ENCODE results near the gene RUFY4.

DNA sequence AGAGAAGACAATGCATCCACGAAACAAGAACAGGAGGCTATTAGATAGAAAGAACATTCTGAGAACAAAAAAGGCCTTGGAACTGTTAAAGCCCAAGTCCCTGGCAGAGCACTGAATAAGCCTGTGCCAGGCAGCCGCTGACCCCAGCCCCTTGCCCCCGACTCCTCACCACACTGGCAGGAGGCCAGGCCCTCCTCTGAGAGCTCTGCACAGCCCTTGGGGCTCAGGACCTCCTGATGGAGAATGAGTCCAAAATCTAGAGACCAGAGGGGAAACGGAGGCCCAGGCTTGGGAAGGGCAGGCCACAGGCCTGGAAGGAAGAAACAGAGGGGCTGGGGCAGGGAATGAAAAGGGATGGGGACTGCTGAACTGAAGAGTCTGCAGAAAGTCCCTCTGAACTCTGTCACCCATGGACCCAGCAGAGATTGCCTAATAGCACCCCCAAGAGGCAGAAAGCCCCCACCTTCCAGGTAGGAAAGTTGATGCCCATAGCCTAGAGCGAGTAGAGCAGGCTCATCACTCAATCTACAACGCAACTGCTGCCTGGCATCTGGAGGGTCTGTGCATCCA lies 48.0 kb upstream of the RUFY4 start:
- TF ChIP-seq, protein P1, sequence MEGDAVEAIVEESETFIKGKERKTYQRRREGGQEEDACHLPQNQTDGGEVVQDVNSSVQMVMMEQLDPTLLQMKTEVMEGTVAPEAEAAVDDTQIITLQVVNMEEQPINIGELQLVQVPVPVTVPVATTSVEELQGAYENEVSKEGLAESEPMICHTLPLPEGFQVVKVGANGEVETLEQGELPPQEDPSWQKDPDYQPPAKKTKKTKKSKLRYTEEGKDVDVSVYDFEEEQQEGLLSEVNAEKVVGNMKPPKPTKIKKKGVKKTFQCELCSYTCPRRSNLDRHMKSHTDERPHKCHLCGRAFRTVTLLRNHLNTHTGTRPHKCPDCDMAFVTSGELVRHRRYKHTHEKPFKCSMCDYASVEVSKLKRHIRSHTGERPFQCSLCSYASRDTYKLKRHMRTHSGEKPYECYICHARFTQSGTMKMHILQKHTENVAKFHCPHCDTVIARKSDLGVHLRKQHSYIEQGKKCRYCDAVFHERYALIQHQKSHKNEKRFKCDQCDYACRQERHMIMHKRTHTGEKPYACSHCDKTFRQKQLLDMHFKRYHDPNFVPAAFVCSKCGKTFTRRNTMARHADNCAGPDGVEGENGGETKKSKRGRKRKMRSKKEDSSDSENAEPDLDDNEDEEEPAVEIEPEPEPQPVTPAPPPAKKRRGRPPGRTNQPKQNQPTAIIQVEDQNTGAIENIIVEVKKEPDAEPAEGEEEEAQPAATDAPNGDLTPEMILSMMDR (IDR thresholded peaks at IDR 0.05; ENCODE audit: insufficient read depth, low read depth, low read length), result no peak
- TF ChIP-seq EZH2 (IDR thresholded peaks at IDR 0.05; ENCODE audit: insufficient read depth, low read length), result no peak

Measured in astrocyte (in vitro differentiated cells and primary cell).